HEK293T (cell line): ENCODE results near the gene ABHD17C.

Experiments used
- CTCF ChIA-PET: fragments of 350-600 bp; formaldehyde crosslinking; extraction: SDS; loops from one replicate; lab custom pipeline; 2021; ENCODE audit warnings: antibody characterized with exemption, inconsistent platforms; lab: Yijun Ruan, JAX
- POLR2A ChIA-PET: fragments of 350-600 bp; formaldehyde crosslinking; extraction: SDS; loops from one replicate; lab custom pipeline; 2020; ENCODE audit warnings: antibody characterized with exemption, inconsistent platforms; lab: Yijun Ruan, JAX
- DNase-seq: peaks from one replicate; pipeline ENCODE4 v3.0.0; 2012; ENCODE audit warnings: mixed read lengths; ENCODE audit errors: extremely low spot score
- ARNT ChIP-seq: fragments of 450-650 bp; IDR thresholded peaks from 2 replicates; pipeline ENCODE4 v1.6.1; 2017; ENCODE audit warnings: mild to moderate bottlenecking
- BHLHE40 ChIP-seq: fragments of 450-650 bp; IDR thresholded peaks from 2 replicates; pipeline ENCODE4 v1.6.1; 2016; ENCODE audit warnings: mild to moderate bottlenecking, moderate library complexity, borderline replicate concordance
- CTBP1 ChIP-seq: fragments of 450-650 bp; IDR thresholded peaks from 2 replicates; pipeline ENCODE4 v1.6.1; 2016; ENCODE audit warnings: borderline replicate concordance
- ELF4 ChIP-seq: fragments of 450-650 bp; IDR thresholded peaks from 2 replicates; pipeline ENCODE4 v1.6.1; 2017; ENCODE audit warnings: antibody characterized with exemption
- FOXA1 ChIP-seq: fragments of 450-650 bp; IDR thresholded peaks from 2 replicates; pipeline ENCODE4 v1.6.1; 2016; ENCODE audit warnings: mild to moderate bottlenecking
- FOXK2 ChIP-seq: fragments of 450-650 bp; IDR thresholded peaks from 2 replicates; pipeline ENCODE4 v1.6.1; 2016; ENCODE audit warnings: mild to moderate bottlenecking
- FOXM1 ChIP-seq: fragments of 450-650 bp; IDR thresholded peaks from 2 replicates; pipeline ENCODE4 v1.6.1; 2017; ENCODE audit warnings: mild to moderate bottlenecking, borderline replicate concordance
- HDGF ChIP-seq: fragments of 450-650 bp; IDR thresholded peaks from 2 replicates; pipeline ENCODE4 v1.6.1; 2017; ENCODE audit warnings: antibody characterized with exemption, borderline replicate concordance
- L3MBTL2 ChIP-seq: fragments of 450-650 bp; conservative IDR thresholded peaks from 2 replicates; pipeline ENCODE4 v1.6.1; 2016; ENCODE audit warnings: mild to moderate bottlenecking
- LEF1 ChIP-seq: fragments of 450-650 bp; IDR thresholded peaks from 2 replicates; pipeline ENCODE4 v1.6.1; 2017; ENCODE audit warnings: mild to moderate bottlenecking, borderline replicate concordance
- NFRKB ChIP-seq: fragments of 450-650 bp; IDR thresholded peaks from 2 replicates; pipeline ENCODE4 v1.6.1; 2016; ENCODE audit warnings: mild to moderate bottlenecking, moderate library complexity
- PKNOX1 ChIP-seq: fragments of 450-650 bp; IDR thresholded peaks from 2 replicates; pipeline ENCODE4 v1.6.1; 2016
- SP1 ChIP-seq: fragments of 450-650 bp; IDR thresholded peaks from 2 replicates; pipeline ENCODE4 v1.6.1; 2017
- SUZ12 ChIP-seq: fragments of 450-650 bp; IDR thresholded peaks from 2 replicates; pipeline ENCODE4 v1.6.1; 2016; ENCODE audit warnings: mild to moderate bottlenecking
- TARDBP ChIP-seq: fragments of 450-650 bp; IDR thresholded peaks from 2 replicates; pipeline ENCODE4 v1.6.1; 2016
- ZNF384 ChIP-seq: fragments of 450-650 bp; IDR thresholded peaks from 2 replicates; pipeline ENCODE4 v1.6.1; 2016

Gene ABHD17C

GRCh38 chr15:80775338-80775737, 80.2 kb downstream of the ABHD17C start:
- DNase-seq = no peak
- POLR2A ChIA-PET = no interaction called here
- CTCF ChIA-PET = interaction anchor here (1.3 to 4.5 kb wide), 7 partner anchors 9 to 491 kb away, joined by 6 to 56 read pairs (median 12); no protein-coding TSS in a partner anchor
- TF ChIP-seq SP1 = no peak
- TF ChIP-seq FOXK2 = no peak
- no peak for TF ChIP-seq ZNF384
- no peak for TF ChIP-seq FOXA1
- no peak for TF ChIP-seq CTBP1
- no peak for TF ChIP-seq SUZ12
- no peak for TF ChIP-seq HDGF
- TF ChIP-seq BHLHE40 = no peak
- TF ChIP-seq LEF1 = no peak
- no peak for TF ChIP-seq NFRKB
- no peak for TF ChIP-seq L3MBTL2
- no peak for TF ChIP-seq FOXM1
- no peak for TF ChIP-seq TARDBP

DNA sequence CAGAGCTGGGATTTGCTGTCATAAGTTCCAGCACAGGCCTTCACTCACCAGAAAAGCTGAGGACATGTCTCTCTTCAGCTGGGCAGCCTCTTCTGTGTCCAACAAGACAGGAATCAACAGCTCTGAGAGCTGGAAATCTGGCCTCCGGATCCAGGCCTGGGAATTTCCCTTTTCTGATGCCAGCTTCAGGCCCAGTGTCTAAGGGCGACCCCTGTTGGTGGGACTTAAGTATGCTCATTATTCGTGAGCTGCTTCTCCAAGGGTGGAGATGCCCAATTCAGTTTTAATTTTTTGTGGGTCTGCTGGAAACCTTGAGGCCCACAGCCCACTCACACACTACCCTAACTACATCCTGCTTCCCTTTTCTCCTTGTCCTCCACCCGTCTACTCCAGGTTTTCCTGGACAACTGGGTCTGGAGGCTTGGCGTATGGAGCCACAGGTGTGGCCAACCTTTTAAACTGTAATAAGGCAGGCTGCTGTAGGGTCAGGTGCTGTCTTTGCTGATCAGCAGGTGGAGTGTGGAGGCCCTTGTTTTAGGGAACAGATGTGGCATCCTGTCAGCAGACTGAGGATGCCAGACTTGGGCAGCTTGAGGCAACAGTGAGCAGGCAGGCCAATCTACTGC, 81.4 kb downstream of the ABHD17C start:
- TF ChIP-seq PKNOX1 = no peak
- POLR2A ChIA-PET = interaction anchor here (0.9 to 1.3 kb wide), 2 partner anchors 82 to 117 kb away, joined by 3 to 8 read pairs; partner anchors contain the start of gene ABHD17C
- DNase-seq = peak; percentile 75
- CTCF ChIA-PET = interaction anchor here (0.6 to 4.5 kb wide), 40 partner anchors 9 to 490 kb away, joined by 3 to 56 read pairs (median 4); no protein-coding TSS in a partner anchor

- ChIA-PET CTCF (interaction anchor here (0.6 to 4.5 kb wide), 29 partner anchors 8 to 489 kb away, joined by 3 to 56 read pairs (median 4); no protein-coding TSS in a partner anchor), POLR2A (interaction anchor here (1.3 kb wide), 1 partner anchor 82 kb away, joined by 8 read pairs; the partner anchor contains the start of gene ABHD17C)
- no peak for TF ChIP-seq TARDBP
- TF ChIP-seq ARNT = no peak
- no peak for TF ChIP-seq ZNF384
- no peak for TF ChIP-seq SUZ12
- TF ChIP-seq FOXK2 = no peak
- no peak for DNase-seq
These were observed 82.0 kb downstream of the ABHD17C start for GRCh38 chr15:80777137-80777536.

DNA sequence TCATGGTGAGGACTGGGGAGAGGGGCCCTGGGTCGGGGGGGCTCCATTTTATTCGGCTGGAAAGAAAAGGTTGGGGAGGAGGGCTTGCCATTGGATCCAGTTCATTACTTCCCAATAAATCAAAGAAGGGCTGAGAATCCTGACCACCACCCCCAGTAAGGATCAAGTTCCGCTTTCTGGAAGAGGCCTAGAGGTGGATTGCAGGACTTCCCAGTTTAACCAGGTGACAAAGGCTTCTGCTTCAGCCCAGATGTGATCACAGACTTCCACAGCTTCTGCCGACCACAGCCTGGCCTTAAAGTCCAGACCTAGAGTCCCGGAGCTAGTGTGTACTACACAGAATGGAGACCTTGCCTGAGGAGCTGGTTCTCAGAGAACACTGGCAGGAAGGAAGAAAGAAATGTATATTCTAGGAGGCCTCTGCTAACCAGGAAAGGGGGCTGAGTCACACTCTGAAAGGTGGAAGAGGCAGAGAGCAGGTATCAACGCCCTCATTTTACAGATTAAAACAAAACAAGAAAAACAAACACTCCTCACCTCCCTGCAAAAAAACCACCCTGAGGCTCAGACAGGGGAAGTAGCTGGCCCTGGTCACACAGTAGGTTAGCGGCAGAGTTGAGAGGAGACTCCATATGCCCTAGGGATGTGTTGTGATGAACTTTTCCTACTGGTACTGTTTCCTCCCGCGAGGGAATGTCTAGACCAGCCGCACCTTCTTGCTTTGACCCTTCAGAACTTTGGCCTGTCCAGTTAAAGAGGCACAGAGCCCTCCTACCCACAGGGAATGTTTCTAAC, 82.9 kb downstream of the ABHD17C start:
- POLR2A ChIA-PET = interaction anchor here (0.5 kb wide), 1 partner anchor 111 kb away, joined by 3 read pairs; no protein-coding TSS in a partner anchor
- no peak for TF ChIP-seq FOXK2
- no peak for TF ChIP-seq ARNT
- TF ChIP-seq TARDBP = no peak
- no peak for TF ChIP-seq CTBP1
- no peak for TF ChIP-seq HDGF
- no peak for TF ChIP-seq SUZ12
- no peak for TF ChIP-seq FOXA1
- no peak for TF ChIP-seq ELF4
- CTCF ChIA-PET = interaction anchor here (0.5 to 4.5 kb wide), 8 partner anchors 93 to 488 kb away, joined by 3 to 56 read pairs (median 9); no protein-coding TSS in a partner anchor
- no peak for DNase-seq

- POLR2A ChIA-PET = interaction anchor here (0.5 kb wide), 1 partner anchor 111 kb away, joined by 3 read pairs; no protein-coding TSS in a partner anchor
- CTCF ChIA-PET = interaction anchor here (0.5 to 4.5 kb wide), 13 partner anchors 27 to 488 kb away, joined by 3 to 56 read pairs (median 6); no protein-coding TSS in a partner anchor
- TF ChIP-seq FOXA1 = no peak
- no peak for TF ChIP-seq PKNOX1
- no peak for TF ChIP-seq LEF1
- no peak for TF ChIP-seq NFRKB
- TF ChIP-seq SUZ12 = no peak
- TF ChIP-seq ARNT = no peak
- TF ChIP-seq BHLHE40 = no peak
- no peak for TF ChIP-seq ZNF384
- TF ChIP-seq FOXM1 = no peak
- no peak for TF ChIP-seq CTBP1
- no peak for TF ChIP-seq HDGF
- TF ChIP-seq TARDBP = no peak
- no peak for TF ChIP-seq ELF4
- no peak for TF ChIP-seq FOXK2
- TF ChIP-seq SP1 = no peak
- TF ChIP-seq L3MBTL2 = no peak
- DNase-seq = no peak
These were observed 83.5 kb downstream of the ABHD17C start for GRCh38 chr15:80778621-80778963.

DNA sequence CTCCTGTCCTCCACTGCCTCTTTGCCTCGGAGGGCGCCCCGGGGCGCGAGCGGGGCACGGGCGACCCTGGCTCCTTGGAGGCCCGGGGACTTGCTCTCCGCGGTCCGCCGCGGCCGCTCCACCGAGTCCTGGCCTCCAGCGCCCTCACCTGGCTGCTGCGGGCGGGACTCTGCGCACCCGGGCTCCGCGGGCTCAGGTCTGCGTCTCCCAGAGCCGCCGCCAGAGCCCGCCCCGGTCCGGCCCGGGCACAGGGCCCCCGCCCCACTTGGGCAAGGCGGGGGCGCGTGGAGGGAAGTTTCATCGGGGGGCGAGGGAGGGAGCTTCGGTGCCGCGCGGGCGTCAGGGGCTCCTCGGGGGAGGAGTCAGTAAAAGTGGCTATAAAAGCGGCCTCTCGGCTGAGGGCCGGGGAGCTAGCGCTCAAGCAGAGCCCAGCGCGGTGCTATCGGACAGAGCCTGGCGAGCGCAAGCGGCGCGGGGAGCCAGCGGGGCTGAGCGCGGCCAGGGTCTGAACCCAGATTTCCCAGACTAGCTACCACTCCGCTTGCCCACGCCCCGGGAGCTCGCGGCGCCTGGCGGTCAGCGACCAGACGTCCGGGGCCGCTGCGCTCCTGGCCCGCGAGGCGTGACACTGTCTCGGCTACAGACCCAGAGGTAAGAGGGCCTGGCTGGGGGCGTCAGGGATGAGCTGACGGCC, 84.0 kb downstream of the ABHD17C start, which contains the start of gene CEMIP:
Gene CEMIP (plus strand): TSS at position 407 of the 694 bp plus-strand sequence. CDS start 94,510 bp downstream, outside the sequence.
- TF ChIP-seq L3MBTL2 (no peak), HDGF (no peak), SUZ12 (no peak), ARNT (no peak), BHLHE40 (no peak), FOXA1 (no peak), CTBP1 (no peak), PKNOX1 (no peak), TARDBP (no peak), NFRKB (no peak), ZNF384 (no peak), FOXM1 (no peak), LEF1 (no peak), SP1 (no peak), FOXK2 (no peak), ELF4 (no peak)
- ChIA-PET CTCF (interaction anchor here (0.6 to 2.6 kb wide), 32 partner anchors 9 to 893 kb away, joined by 3 to 24 read pairs (median 4); no protein-coding TSS in a partner anchor), POLR2A (no interaction called here)
- peak; percentile 90 for DNase-seq
